ENCODE data around the gene SDK2.

SDK2 gene

DNA sequence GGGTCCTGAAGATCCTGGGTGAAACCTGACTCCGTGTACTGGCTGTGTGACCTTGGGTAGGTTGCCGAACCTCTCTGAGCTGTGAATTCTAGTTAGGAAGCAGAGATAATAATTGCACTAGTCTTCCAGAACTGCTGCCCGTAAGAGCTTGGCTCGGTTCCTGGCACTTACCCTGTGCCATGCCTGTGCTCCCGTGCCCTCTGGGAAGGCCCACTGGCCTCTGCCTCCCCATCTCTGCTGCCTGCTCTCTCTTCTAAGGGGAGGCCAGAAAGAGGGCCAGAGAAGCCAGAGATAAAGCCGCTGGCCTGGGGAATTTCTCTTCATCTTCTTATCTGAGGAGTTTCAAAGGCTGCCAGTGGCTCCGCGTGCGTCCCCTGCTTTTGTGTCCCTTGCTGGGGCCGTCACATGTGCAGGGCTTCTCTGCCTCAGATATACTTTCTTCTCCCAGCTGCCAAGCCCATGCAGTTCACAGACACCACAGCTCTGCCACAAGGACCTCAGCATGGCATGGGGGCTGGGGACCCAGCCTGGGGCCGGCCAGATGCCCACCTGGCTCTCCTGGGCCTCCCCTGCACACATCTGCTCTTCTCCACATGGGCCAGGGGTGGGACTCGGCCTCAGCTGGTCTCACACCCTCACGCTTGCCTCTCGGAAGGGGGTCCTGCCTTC is 145.2 kb downstream of the SDK2 start:
- Mint-ChIP-seq H3K27me3 (peaks cover 35% of the 10 kb centered on the region), H3K4me3 (no peak overlapping the region), H3K27ac (no peak overlapping the region), H3K9me3 (no peaks in the 10 kb centered on the region), H3K4me1 (no peaks in the 10 kb centered on the region), H3K36me3 (no peaks in the 10 kb centered on the region)
- no peak for DNase-seq
- CTCF ChIA-PET = no interaction called here

DNA sequence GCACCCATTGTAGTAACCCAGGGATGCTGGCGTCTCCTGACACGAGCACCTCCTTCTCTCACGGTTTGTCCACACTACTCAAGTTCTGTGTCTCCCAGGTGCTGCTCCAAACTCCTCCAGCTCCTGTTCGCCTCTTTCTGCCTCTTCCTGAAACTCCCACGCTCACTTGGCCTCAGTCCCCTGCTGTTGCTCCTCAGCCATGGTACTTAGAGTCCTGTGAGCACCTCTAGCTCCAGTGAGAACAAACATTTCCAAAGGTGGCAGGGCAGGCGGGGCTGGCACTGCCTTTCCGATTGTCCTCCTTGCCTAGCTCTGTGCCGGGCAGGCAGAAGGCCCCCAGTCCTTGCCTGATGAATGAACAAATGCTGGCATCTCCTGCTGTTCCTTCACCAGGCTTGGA is 146.1 kb downstream of the SDK2 start:
- Mint-ChIP-seq H3K36me3 (no peaks in the 10 kb centered on the region), H3K27ac (no peak overlapping the region), H3K4me1 (no peaks in the 10 kb centered on the region), H3K9me3 (no peaks in the 10 kb centered on the region), H3K4me3 (no peak overlapping the region), H3K27me3 (peaks cover 35% of the 10 kb centered on the region)
- DNase-seq = no peak
- CTCF ChIA-PET = no interaction called here

DNA sequence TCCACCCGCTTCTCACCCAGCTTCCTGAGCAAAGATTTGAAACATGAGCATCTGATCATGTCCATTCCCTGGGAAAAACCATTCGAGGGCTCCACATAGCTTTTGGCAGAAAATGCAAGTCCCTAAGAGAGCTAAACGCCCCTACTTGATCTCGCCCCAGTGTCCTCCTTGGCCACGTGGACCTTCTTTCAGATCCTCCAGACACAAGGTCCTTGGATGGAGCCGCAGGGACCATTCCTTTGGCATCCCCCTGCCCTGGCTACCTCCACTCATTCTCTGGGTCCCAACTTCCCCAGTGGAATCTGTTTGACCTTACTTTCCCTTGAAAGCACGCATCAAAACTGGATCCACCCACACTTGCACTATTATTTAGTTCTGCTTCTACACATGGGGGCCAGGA is 146.5 kb downstream of the SDK2 start:
- H3K9me3 Mint-ChIP-seq = no peaks in the 10 kb centered on the region
- H3K4me3 Mint-ChIP-seq = no peak overlapping the region
- CTCF ChIA-PET = no interaction called here
- H3K27me3 Mint-ChIP-seq = peaks cover 35% of the 10 kb centered on the region
- DNase-seq = no peak
- no peaks in the 10 kb centered on the region for H3K36me3 Mint-ChIP-seq
- H3K4me1 Mint-ChIP-seq = no peaks in the 10 kb centered on the region
- no peak overlapping the region for H3K27ac Mint-ChIP-seq

DNA sequence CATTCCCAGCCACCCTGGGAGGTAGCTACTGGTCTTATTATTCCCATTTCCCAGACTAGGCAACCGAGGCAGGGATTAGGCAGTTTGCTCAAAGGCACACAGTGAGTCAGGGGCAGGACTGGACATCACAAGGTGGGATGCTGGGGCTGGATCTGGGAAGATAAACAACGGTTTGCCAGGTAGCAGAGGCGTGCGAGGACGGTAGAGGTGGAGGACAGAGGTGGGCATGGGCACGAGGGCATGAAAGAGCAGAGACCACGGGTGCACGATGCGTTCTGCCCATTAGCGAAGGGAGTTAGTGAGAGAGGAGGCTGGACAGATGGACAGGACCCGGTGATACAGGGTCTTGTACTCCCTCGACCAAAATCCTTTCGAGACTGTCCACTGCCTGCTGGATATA is 148.0 kb downstream of the SDK2 start:
- no peak overlapping the region for H3K4me3 Mint-ChIP-seq
- no peak for DNase-seq
- no peaks in the 10 kb centered on the region for H3K9me3 Mint-ChIP-seq
- no peaks in the 10 kb centered on the region for H3K4me1 Mint-ChIP-seq
- peaks cover 30% of the 10 kb centered on the region for H3K27me3 Mint-ChIP-seq
- H3K27ac Mint-ChIP-seq = no peak overlapping the region
- H3K36me3 Mint-ChIP-seq = no peaks in the 10 kb centered on the region
- CTCF ChIA-PET = no interaction called here

DNA sequence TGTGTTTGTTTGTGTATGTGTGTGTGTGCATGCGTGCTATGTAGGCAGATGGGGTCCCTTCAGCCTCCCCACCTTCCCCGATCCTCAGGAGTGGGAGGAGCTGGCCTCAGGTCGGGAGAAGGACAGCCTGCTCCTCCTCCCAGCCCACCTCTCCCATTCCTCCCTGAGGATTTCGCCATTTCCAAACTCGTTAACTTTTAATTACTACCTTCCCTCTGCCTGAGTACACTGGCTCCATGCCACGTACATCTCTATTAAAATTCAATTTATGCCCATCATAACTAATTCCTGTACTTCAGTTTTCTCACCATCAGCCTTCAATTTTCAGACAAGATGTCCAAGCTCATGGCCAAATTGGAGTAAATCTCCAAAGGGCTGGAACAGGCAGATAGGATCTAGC is 148.6 kb downstream of the SDK2 start:
- CTCF ChIA-PET = no interaction called here
- no peaks in the 10 kb centered on the region for H3K9me3 Mint-ChIP-seq
- H3K27me3 Mint-ChIP-seq = peaks cover 24% of the 10 kb centered on the region

DNA sequence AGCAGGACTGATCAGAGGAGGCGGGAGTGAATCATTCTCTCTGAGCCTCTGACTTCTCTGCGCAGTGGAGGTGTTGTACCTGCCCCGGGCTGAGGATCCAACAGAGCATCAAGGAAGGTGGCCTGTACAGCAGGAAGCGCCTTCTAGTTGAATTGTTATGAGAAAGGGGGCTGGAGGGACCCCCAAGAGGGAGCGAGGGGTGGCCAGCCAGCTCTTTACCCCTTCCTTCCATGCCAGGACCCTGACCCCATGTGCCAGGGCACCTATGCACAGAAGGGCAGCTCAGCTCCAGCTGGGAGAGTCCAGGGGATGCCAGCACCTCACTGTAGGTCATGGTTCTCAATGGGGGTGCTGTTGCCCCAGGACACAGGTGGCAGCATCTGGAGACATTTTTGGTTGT is 149.3 kb downstream of the SDK2 start:
- no peak overlapping the region for H3K27ac Mint-ChIP-seq

More for the DNA sequence above, 148.6 kb downstream of the SDK2 start:
- Mint-ChIP-seq H3K4me1 (no peaks in the 10 kb centered on the region), H3K4me3 (no peak overlapping the region), H3K36me3 (no peaks in the 10 kb centered on the region), H3K27ac (no peak overlapping the region)
- DNase-seq = no peak

DNA sequence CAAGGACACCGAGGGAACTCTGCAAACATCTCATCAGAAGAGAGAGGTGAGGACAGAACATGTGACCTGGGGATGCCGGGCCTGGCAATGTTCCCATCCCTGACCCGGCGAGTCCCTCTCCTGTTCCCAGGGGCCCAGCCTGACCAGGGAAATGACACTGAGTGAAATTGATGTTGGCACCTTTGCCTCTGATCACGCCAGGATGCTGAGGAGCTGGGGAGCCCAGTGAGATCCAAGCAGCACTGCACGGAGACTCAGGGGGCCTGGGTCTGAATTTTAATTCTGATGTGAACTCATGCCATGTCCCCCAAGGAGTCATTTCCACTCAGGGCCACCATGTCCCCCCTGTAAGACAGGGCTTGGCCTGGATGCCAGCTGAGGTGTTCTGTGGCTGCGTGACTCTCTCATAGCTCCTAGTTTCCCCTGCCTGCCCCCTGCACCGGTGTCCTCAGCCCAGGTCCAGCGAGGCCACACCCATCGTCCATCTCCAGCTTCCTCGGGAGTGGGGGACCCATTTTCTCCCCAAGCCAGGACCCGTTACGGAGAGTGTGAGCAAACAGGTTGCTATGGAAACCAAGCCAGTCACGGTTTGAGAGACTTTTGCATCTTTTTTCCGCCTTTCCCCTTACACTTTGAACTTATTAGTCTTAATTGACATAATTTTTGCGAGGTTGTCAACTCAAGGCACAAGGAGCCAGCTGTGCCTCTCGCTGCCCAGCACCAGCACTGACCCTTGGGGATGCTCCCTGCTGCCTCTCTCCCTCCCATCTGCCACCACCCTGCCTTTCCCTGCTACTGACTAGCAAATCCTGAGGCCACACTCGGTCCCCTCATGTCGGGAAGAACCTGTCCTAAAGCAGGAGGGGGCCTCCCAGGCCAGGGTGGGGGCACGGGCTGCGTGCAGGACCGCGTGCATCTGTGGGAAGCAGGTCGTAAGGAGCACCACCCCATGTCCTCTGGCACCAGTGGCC is 150.0 kb downstream of the SDK2 start:
- no peaks in the 10 kb centered on the region for H3K4me1 Mint-ChIP-seq
- no peak overlapping the region for H3K4me3 Mint-ChIP-seq
- DNase-seq = no peak
- no peaks in the 10 kb centered on the region for H3K36me3 Mint-ChIP-seq
- no peak overlapping the region for H3K27ac Mint-ChIP-seq
- CTCF ChIA-PET = no interaction called here
- H3K9me3 Mint-ChIP-seq = no peaks in the 10 kb centered on the region
- peaks cover 21% of the 10 kb centered on the region for H3K27me3 Mint-ChIP-seq

More for the DNA sequence above, 149.3 kb downstream of the SDK2 start:
- H3K4me1 Mint-ChIP-seq = no peaks in the 10 kb centered on the region
- H3K27me3 Mint-ChIP-seq = peaks cover 21% of the 10 kb centered on the region
- no peak overlapping the region for H3K4me3 Mint-ChIP-seq
- CTCF ChIA-PET = no interaction called here
- no peaks in the 10 kb centered on the region for H3K36me3 Mint-ChIP-seq
- no peak for DNase-seq
- H3K9me3 Mint-ChIP-seq = no peaks in the 10 kb centered on the region

DNA sequence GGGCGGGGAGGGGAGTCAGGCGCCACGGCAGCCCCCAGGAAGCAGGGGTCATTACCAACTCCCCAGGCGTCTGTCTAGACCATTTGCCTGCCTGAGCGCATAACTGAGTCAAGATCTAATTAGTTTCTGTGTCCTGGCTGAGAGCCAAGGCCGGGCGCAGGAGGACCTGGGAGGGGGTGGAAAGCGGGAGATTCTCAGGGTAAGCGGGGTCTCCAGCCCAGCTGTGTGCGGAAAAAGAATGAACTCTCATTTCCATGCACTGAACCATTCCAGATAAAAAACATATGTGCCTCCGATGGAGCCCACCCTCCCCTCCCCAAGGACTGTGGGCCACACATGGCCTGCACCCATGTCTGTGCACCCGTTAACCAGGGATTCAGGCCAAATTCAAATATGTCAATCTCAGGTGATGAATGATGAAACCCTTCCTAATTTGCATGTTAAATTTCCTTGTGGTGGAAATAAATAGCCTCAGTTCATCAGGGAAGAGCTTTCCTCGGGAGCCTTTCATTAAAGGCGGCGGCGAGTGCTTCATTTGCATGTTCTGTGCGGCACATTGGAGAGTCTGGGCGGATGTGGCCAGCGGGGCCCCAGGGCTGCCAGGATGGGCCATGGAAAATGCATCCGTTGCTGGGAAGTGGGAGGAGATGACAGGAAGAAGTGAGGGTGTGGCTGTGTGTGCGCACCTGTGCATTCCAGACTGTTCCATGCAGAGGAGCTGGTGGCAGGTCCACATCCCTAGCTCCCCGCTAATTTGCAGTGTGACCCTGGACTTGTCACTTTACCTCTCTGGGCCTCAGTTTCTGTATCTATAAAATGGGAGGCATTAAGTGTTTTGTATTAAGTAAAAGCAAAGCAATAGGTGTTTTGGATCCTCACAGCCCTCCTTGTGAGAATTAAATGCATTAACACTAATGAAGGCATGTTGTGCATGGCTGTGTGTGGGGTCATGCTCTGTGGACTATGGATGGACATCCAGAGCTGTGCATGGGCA is 151.1 kb downstream of the SDK2 start:
- CTCF ChIA-PET = no interaction called here
- no peaks in the 10 kb centered on the region for H3K9me3 Mint-ChIP-seq
- H3K36me3 Mint-ChIP-seq = no peaks in the 10 kb centered on the region
- no peak overlapping the region for H3K27ac Mint-ChIP-seq
- no peaks in the 10 kb centered on the region for H3K4me1 Mint-ChIP-seq
- DNase-seq = no peak
- H3K4me3 Mint-ChIP-seq = no peak overlapping the region
- H3K27me3 Mint-ChIP-seq = peaks cover 16% of the 10 kb centered on the region

DNA sequence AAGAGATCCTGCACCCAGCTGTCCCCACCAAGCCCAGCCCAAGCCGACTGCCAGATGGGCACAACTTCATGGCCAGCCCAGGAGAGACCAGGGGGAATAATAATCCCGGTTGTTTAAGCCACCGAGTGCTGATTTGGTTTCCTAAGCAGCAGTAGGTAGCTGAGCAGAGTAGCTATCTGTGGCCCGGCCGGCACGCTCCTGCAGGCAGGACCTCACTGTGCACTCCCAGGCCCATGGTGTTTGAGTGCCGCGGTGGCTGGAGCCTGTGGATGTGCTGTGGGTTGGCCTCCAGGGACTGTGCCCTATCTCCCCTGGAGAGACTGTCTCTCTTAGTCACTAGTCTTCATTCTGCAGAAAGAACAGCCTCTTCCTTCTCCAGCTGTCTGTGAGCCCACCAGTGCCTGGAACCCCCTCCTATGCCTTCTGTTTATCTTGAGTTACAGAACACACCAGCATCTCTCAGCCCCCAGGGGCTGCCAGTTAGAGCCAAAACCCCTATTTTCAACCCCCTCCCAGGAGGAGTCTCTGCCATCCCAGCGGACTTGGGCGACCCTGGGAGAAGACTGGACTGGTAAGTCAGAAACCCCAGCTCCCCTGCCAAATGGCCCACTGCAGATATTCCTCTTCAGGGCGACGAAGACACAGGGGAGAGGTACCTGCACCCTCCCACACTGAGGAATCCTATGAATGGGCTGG is 152.0 kb downstream of the SDK2 start:
- peaks cover 7% of the 10 kb centered on the region for H3K27me3 Mint-ChIP-seq
- CTCF ChIA-PET = no interaction called here
- no peaks in the 10 kb centered on the region for H3K9me3 Mint-ChIP-seq
- no peaks in the 10 kb centered on the region for H3K4me1 Mint-ChIP-seq
- no peak overlapping the region for H3K4me3 Mint-ChIP-seq
- no peak overlapping the region for H3K27ac Mint-ChIP-seq
- no peaks in the 10 kb centered on the region for H3K36me3 Mint-ChIP-seq
- DNase-seq = no peak

DNA sequence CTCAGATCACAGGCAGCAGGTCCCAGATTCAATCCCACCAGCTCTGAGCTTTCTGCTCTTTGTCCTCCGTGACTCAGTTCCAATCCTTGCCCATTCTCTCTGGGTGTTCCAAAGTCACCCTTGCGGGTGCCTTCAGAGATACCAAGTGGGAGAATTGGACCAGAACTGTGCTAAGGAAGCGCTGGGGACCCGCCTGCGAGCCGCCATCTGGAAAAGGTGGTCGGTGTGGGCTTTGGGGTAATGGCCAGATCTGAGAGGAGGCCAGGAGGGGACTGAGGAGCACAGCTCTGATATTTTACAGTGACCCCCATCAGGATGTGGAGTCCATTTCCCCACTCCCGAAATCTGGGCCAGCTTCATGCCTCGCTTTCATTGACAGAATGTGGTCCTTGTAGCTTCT is 152.6 kb downstream of the SDK2 start:
- no peaks in the 10 kb centered on the region for H3K9me3 Mint-ChIP-seq
- no peak overlapping the region for H3K27ac Mint-ChIP-seq
- H3K27me3 Mint-ChIP-seq = peaks cover 6% of the 10 kb centered on the region
- H3K36me3 Mint-ChIP-seq = no peaks in the 10 kb centered on the region
- no peaks in the 10 kb centered on the region for H3K4me1 Mint-ChIP-seq
- no peak for DNase-seq
- CTCF ChIA-PET = no interaction called here
- H3K4me3 Mint-ChIP-seq = no peak overlapping the region

DNA sequence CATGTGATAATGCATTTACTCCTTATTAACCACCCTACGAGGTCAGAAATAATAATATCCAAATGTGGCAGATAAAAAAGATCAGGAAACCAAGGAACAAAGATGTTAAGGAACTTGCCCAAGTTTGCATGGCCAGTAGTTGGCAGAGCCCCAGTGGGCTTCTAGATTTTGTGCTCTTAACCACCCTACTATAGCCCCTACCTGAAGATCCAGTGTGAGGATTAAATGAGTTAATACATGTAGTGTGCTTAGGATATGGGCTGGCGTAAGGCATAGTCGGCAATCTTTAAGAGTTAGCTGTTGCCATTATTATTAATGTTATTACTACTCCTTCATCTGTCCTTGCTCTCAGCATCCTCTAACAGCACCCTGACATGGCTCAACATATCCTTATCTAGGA is 153.4 kb downstream of the SDK2 start:
- no peak for DNase-seq
- CTCF ChIA-PET = no interaction called here
- Mint-ChIP-seq H3K36me3 (peaks cover 5% of the 10 kb centered on the region), H3K9me3 (peaks cover 5% of the 10 kb centered on the region), H3K27me3 (peaks cover 2% of the 10 kb centered on the region), H3K4me1 (no peaks in the 10 kb centered on the region), H3K27ac (no peak overlapping the region), H3K4me3 (no peak overlapping the region)

DNA sequence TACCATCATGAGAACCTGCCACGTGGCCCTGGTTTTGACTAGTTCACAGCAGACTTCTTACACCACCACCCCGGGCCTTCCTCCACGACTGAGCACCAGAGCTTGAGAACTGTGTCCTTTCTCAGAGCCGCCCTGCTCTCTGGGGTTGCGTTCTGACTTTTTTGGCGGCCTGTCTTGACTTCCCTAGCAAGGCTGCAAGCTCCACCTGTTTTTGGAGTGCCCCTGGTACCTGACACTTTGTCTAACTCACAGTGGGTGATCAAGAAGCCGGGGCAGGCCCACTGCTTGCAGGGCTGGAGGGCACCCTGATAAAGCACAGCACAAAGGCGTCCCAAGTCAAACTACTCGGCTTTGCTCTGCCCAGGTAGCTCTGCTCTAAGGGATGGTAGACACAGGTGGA is 154.3 kb downstream of the SDK2 start:
- Mint-ChIP-seq H3K27ac (no peak overlapping the region), H3K4me3 (no peak overlapping the region), H3K9me3 (peaks cover 12% of the 10 kb centered on the region), H3K4me1 (no peaks in the 10 kb centered on the region), H3K27me3 (peaks cover 4% of the 10 kb centered on the region), H3K36me3 (peaks cover 9% of the 10 kb centered on the region)
- no peak for DNase-seq
- CTCF ChIA-PET = no interaction called here

DNA sequence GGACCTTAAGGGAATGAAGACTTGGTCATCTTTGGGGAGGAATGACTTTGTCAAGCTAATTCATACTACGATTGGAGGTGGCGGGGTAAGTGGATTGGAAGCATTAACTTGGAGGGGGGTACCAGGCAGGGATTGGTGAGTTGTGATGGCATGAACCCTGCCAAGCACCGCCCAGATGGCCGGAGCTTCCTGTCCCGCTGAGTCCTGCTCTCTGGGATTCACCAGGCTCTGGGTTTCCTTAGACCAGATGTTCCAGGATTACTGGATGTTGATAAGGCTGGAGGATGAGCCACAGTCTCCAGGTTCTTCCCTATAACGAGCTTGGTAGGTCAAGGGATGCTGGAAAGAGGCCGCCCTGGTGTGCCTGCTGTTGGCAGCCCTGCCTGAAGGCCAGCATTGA is 154.9 kb downstream of the SDK2 start:
- Mint-ChIP-seq H3K9me3 (peaks cover 16% of the 10 kb centered on the region), H3K36me3 (peaks cover 10% of the 10 kb centered on the region), H3K27ac (no peak overlapping the region), H3K4me3 (no peak overlapping the region), H3K27me3 (peaks cover 4% of the 10 kb centered on the region), H3K4me1 (no peaks in the 10 kb centered on the region)
- CTCF ChIA-PET = no interaction called here
- DNase-seq = no peak

DNA sequence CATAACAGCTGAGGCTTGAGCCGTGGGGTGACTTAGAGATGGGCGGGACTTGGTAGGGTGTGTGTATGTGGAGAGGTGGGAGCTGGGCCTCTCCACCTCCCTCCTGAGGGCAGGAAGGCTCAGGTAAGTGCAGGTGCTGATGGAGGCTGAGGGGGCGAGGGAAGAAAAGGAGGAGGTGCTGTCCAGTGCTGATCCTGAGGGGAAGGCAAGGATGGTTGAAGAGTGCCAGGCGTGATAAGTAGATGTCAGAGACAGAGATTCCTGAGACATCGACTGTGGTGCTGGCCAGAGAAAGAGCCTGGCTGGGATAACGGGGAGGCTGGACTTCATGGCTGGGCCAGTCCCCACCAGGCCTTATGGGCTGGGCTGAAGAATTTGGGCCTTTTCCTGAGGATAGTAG is 159.1 kb downstream of the SDK2 start:
- Mint-ChIP-seq H3K4me1 (no peaks in the 10 kb centered on the region), H3K36me3 (peaks cover 10% of the 10 kb centered on the region), H3K27me3 (peaks cover 26% of the 10 kb centered on the region), H3K9me3 (peaks cover 16% of the 10 kb centered on the region), H3K27ac (no peak overlapping the region), H3K4me3 (no peak overlapping the region)
- no peak for DNase-seq
- CTCF ChIA-PET = no interaction called here

Measured in activated naive CD4-positive, alpha-beta T cell treated with anti-CD3 and anti-CD28 coated beads, Interleukin-2, amount 10 ng/mL, durations not matched to agents 7 days and 5 days (primary cell).